ENCODE results near the gene MKI67.

MKI67 gene

GRCh38 chr10:128064970-128065580 is 61.1 kb downstream of the MKI67 start:
- TF ChIP-seq CTCF (IDR thresholded peaks at IDR 0.05; ENCODE audit: low read depth, low read length) = no peak
- H3K4me3 ChIP-seq (ENCODE audit: low read depth, low read length) = no peak overlapping the region
- in situ Hi-C loops (cut with HindIII; ENCODE audit: low sequenced_read_pairs) = no loop called here
- DNase-seq (ENCODE audit: low read depth, low spot score) = peak; percentile 20

- in situ Hi-C loops (cut with HindIII; ENCODE audit: low sequenced_read_pairs) = no loop called here
- TF ChIP-seq CTCF (IDR thresholded peaks at IDR 0.05; ENCODE audit: low read depth, low read length) = no peak
- peak; percentile 74 for DNase-seq (ENCODE audit: low read depth, low spot score)
- H3K4me3 ChIP-seq (ENCODE audit: low read depth, low read length) = no peak overlapping the region
These were observed 61.9 kb downstream of the MKI67 start for GRCh38 chr10:128064108-128064969.

GRCh38 chr10:128063736-128064107 is 62.5 kb downstream of the MKI67 start:
- DNase-seq (ENCODE audit: low read depth, low spot score) = no peak
- H3K4me3 ChIP-seq (ENCODE audit: low read depth, low read length) = no peak overlapping the region
- in situ Hi-C loops (cut with HindIII; ENCODE audit: low sequenced_read_pairs) = no loop called here
- no peak for TF ChIP-seq CTCF (IDR thresholded peaks at IDR 0.05; ENCODE audit: low read depth, low read length)

GRCh38 chr10:128062881-128063563 is 63.2 kb downstream of the MKI67 start:
- no peak overlapping the region for H3K4me3 ChIP-seq (ENCODE audit: low read depth, low read length)
- DNase-seq (ENCODE audit: low read depth, low spot score) = no peak
- in situ Hi-C loops (cut with HindIII; ENCODE audit: low sequenced_read_pairs) = no loop called here
- TF ChIP-seq CTCF (IDR thresholded peaks at IDR 0.05; ENCODE audit: low read depth, low read length) = no peak

GRCh38 chr10:128062331-128062880 is 63.8 kb downstream of the MKI67 start:
- no peak for DNase-seq (ENCODE audit: low read depth, low spot score)
- no peak overlapping the region for H3K4me3 ChIP-seq (ENCODE audit: low read depth, low read length)
- no peak for TF ChIP-seq CTCF (IDR thresholded peaks at IDR 0.05; ENCODE audit: low read depth, low read length)
- in situ Hi-C loops (cut with HindIII; ENCODE audit: low sequenced_read_pairs) = no loop called here
